ENCODE results near the gene ACTMAP.

The ACTMAP gene

DNA sequence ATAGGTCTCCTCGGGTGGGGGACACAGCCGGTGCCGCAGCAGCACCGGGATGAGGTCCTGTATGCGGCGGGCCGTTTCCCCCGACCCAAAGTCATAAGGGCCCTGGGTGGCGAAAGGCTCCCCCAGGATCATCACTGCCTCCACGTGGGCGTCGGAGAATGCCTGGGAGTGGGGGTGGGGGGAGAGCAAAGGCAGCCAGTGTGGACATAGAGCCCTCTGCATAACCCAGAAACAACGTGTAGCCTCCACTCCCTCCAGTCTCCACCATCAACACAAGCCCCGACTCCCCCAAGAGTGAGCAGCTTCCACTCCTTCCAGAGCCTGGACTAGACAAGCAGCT lies 58.1 kb downstream of the ACTMAP start:
- FAIRE-seq = no peak

DNA sequence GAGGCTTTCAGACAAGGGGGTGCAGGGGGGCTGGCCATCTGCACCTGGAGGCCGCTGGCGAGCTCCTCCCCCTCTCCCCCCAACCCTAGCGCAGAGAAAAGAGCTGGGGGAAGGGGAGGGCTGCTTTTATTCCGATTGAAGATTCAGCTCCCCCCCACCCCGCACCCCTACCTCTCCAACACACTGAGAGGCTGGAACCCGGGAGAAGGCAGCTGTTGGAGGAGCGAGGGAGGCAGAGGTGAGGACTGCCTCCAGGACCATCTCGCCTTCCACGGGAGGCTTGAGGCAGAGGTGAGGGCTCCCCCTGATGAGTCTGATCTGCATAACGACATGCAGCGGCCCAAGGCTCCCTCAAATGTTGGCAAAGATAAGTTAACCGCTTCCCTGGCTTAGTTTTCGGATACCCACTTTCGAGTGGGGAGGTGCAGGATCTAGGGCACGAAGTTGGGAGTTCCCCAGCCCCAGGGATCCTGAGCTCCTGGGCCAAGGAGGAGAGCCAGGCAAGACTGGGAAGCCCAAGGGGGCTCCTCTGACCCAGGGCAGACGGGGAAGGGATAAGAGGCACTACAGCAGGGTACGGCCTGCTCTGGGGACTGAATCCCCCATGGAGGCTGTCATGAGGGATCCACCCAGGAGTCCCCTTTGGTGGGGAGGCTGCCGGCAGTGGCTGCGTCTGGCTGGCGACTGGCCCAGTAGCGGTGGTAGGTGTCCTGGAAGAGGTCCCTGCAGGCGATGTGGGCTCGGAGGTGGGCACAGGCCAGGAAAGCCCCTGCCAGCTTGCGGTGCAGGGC lies 58.7 kb downstream of the ACTMAP start:
- FAIRE-seq = no peak
